ENCODE results near the gene XRCC2.
"Not testable (repeated sequence)": the region's sequence is repeated elsewhere in the genome, so short reads cannot be mapped to it uniquely, and the experiment has no call there.

The XRCC2 gene

GRCh38 chr7:152675759-152676636, at the start of gene XRCC2:
TSS of gene XRCC2 (minus strand) at chr7:152676141. CDS start at chr7:152676079, 62 bp downstream.
- DNase-seq, result peak; percentile 94

- DNase-seq, result no peak
Observed at GRCh38 chr7:152723364-152723763, 47.4 kb upstream of the XRCC2 start.

GRCh38 chr7:152712412-152713042, 36.6 kb upstream of the XRCC2 start:
- DNase-seq, result not testable (repeated sequence)

- DNase-seq, result no peak
Observed at GRCh38 chr7:152711444-152711944, 35.6 kb upstream of the XRCC2 start.

- no peak for DNase-seq
Observed at GRCh38 chr7:152710153-152710442, 34.2 kb upstream of the XRCC2 start.

GRCh38 chr7:152709287-152710152, 33.6 kb upstream of the XRCC2 start:
- DNase-seq, result no peak

- DNase-seq, result no peak
Observed at GRCh38 chr7:152704796-152705384, 28.9 kb upstream of the XRCC2 start.

- no peak for DNase-seq
Observed at GRCh38 chr7:152699079-152699478, 23.1 kb upstream of the XRCC2 start.

- not testable (repeated sequence) for DNase-seq
Observed at GRCh38 chr7:152697268-152697974, 21.5 kb upstream of the XRCC2 start.

- DNase-seq, result not testable (repeated sequence)
Observed at GRCh38 chr7:152692196-152692595, 16.3 kb upstream of the XRCC2 start.

GRCh38 chr7:152683297-152683696, 7.4 kb upstream of the XRCC2 start:
- no peak for DNase-seq

GRCh38 chr7:152677808-152678670, 2.1 kb upstream of the XRCC2 start:
- DNase-seq, result no peak

- no peak for DNase-seq
Observed at GRCh38 chr7:152674860-152675758, 832 bp downstream of the XRCC2 start.

GRCh38 chr7:152673897-152674296, 2.0 kb downstream of the XRCC2 start:
- no peak for DNase-seq

GRCh38 chr7:152672626-152673025, 3.3 kb downstream of the XRCC2 start:
- no peak for DNase-seq

GRCh38 chr7:152669758-152670157, 6.2 kb downstream of the XRCC2 start:
- DNase-seq, result no peak

- DNase-seq, result no peak
Observed at GRCh38 chr7:152668975-152669374, 7.0 kb downstream of the XRCC2 start.

- no peak for DNase-seq
Observed at GRCh38 chr7:152667958-152668357, 8.0 kb downstream of the XRCC2 start.

GRCh38 chr7:152666078-152666477, 9.9 kb downstream of the XRCC2 start:
- DNase-seq, result no peak

- no peak for DNase-seq
Observed at GRCh38 chr7:152664636-152665035, 11.3 kb downstream of the XRCC2 start.

Data from CD4-positive, alpha-beta T cell treated with Interleukin-10 for 1 hour (primary cell).